ENCODE results near the gene C1GALT1.
"Not testable (repeated sequence)": the region's sequence is repeated elsewhere in the genome, so short reads cannot be mapped to it uniquely, and the experiment has no call there.

GRCh38 chr7:7245233-7245632 is 62.9 kb downstream of the C1GALT1 start:
- not testable (repeated sequence) for TF ChIP-seq EZH2 (IDR thresholded peaks at IDR 0.05; ENCODE audit: low read length); CTCF (optimal IDR thresholded peaks at IDR 0.05 in 1 of 3, IDR thresholded peaks at IDR 0.05 in 1 of 3, conservative IDR thresholded peaks at IDR 0.05 in 1 of 3; ENCODE audit: extremely low read depth in 1 of 3, insufficient read depth in 2 of 3, low read length in 3 of 3)

Measured in keratinocyte (primary cell).